Astrocyte of the spinal cord (primary cell): ENCODE results near the gene VSIG10.
A peak's percentile ranks its signal among the peaks of the same experiment; 100 is the strongest.

Experiments used
- DNase-seq: peaks from one replicate; pipeline ENCODE4 v3.0.0; 2011; ENCODE audit warnings: low read depth, low spot score
- H3K4me3 ChIP-seq: 2 replicates; pipeline ENCODE4 v1.5.1; 2011; ENCODE audit warnings: low read depth, mild to moderate bottlenecking, low read length, moderate library complexity
- CTCF ChIP-seq: IDR thresholded peaks from 2 replicates; pipeline ENCODE4 v1.5.1; 2012; ENCODE audit warnings: low read depth, mild to moderate bottlenecking, low read length, inconsistent platforms
- in situ Hi-C: cut with HindIII; loops from 2 replicates; pipeline ENCODE4 v1.10.0; 2017; ENCODE audit warnings: low sequenced_read_pairs

VSIG10 gene

GRCh38 chr12:118103601-118104382 lies at the start of gene VSIG10:
TSS of gene VSIG10 (minus strand) at chr12:118104011. CDS start at chr12:118103671, 340 bp downstream.
- peak; percentile 65 for DNase-seq
- in situ Hi-C loops, result no loop called here
- TF ChIP-seq CTCF, result no peak
- peak within 1 kb of the TSS; percentile 64 for H3K4me3 ChIP-seq

GRCh38 chr12:118151755-118152154 lies 47.9 kb upstream of the VSIG10 start:
- DNase-seq, result no peak
- in situ Hi-C loops, result no loop called here
- no peak overlapping the region for H3K4me3 ChIP-seq
- TF ChIP-seq CTCF, result no peak

- H3K4me3 ChIP-seq, result no peak overlapping the region
- in situ Hi-C loops, result no loop called here
- TF ChIP-seq CTCF, result no peak
- DNase-seq, result no peak
These were observed 46.8 kb upstream of the VSIG10 start for GRCh38 chr12:118150625-118151024.

- H3K4me3 ChIP-seq, result no peak overlapping the region
- no peak for DNase-seq
- TF ChIP-seq CTCF, result no peak
- in situ Hi-C loops, result no loop called here
These were observed 44.5 kb upstream of the VSIG10 start for GRCh38 chr12:118148287-118148686.

- in situ Hi-C loops, result no loop called here
- no peak overlapping the region for H3K4me3 ChIP-seq
- TF ChIP-seq CTCF, result no peak
- no peak for DNase-seq
These were observed 42.0 kb upstream of the VSIG10 start for GRCh38 chr12:118145798-118146156.

GRCh38 chr12:118145113-118145797 lies 41.4 kb upstream of the VSIG10 start:
- TF ChIP-seq CTCF, result no peak
- in situ Hi-C loops, result no loop called here
- DNase-seq, result no peak
- no peak overlapping the region for H3K4me3 ChIP-seq
